HepG2 (cell line): ENCODE results near the gene EFNA2. TPM values are rescaled to one million over a fixed set of nuclear protein-coding genes. Genes with fewer than 3 reads are reported as not detected.
A peak's percentile ranks its signal among the peaks of the same experiment; 100 is the strongest.

ENCODE experiments used
- BATF2 ChIP-seq: sonication (generic); formaldehyde crosslinking; IDR thresholded peaks from 2 replicates; pipeline ENCODE4 v1.8.0; 2022; ENCODE audit warnings: mild to moderate bottlenecking, missing genetic modification reagents, moderate library complexity
- EZH2 ChIP-seq: conservative IDR thresholded peaks from 2 replicates; pipeline ENCODE4 v1.6.1; 2012; ENCODE audit warnings: mild to moderate bottlenecking, low read depth, low read length, moderate library complexity
- HMGXB3 ChIP-seq: sonication (generic); formaldehyde crosslinking; IDR thresholded peaks from 2 replicates; pipeline ENCODE4 v1.4.0; 2020; ENCODE audit warnings: missing genetic modification reagents, borderline replicate concordance
- MAFK ChIP-seq, 2 experiments: IDR thresholded peaks in 1 of 2; conservative IDR thresholded peaks in 1 of 2; 2 replicates each; pipeline ENCODE4 v1.6.1; 2011; ENCODE audit warnings: improper control_type of control experiment in 2 of 2, low read length in 2 of 2
- MEIS2 ChIP-seq: sonication (generic); formaldehyde crosslinking; IDR thresholded peaks from 2 replicates; pipeline ENCODE4 v1.9.0; 2021; ENCODE audit warnings: mild to moderate bottlenecking, missing genetic modification reagents
- PHF20 ChIP-seq: sonication (generic); formaldehyde crosslinking; IDR thresholded peaks from 2 replicates; pipeline ENCODE4 v1.5.0; 2020; ENCODE audit warnings: mild to moderate bottlenecking, missing genetic modification reagents
- POLR2G ChIP-seq: fragments of 200-400 bp; formaldehyde crosslinking; IDR thresholded peaks from 2 replicates; pipeline ENCODE4 v1.6.1; 2018; ENCODE audit warnings: mild to moderate bottlenecking, low read depth, low read length, moderate library complexity
- RCOR2 ChIP-seq: IDR thresholded peaks from 2 replicates; pipeline ENCODE4 v1.6.1; 2016; ENCODE audit warnings: missing biosample characterization, missing genetic modification reagents
- SKI ChIP-seq: fragments of 450-650 bp; IDR thresholded peaks from one replicate; pipeline ENCODE4 v1.6.1; 2018; ENCODE audit warnings: mild to moderate bottlenecking; ENCODE audit not compliant: partially characterized antibody
- TAF15 ChIP-seq: fragments of 200-400 bp; formaldehyde crosslinking; IDR thresholded peaks from one replicate; pipeline ENCODE4 v1.6.1; 2018; ENCODE audit warnings: mild to moderate bottlenecking, low read depth, low read length; ENCODE audit not compliant: poor library complexity, severe bottlenecking
- ZBTB8A ChIP-seq: sonication (generic); formaldehyde crosslinking; IDR thresholded peaks from 2 replicates; pipeline ENCODE4 v1.4.0; 2020; ENCODE audit warnings: mild to moderate bottlenecking, low read depth, missing genetic modification reagents, borderline replicate concordance
- ZHX1 ChIP-seq: sonication (generic); formaldehyde crosslinking; IDR thresholded peaks from 2 replicates; pipeline ENCODE4 v1.8.1; 2022; ENCODE audit warnings: low read depth, mild to moderate bottlenecking, missing genetic modification reagents
- ZNF503 ChIP-seq: sonication (generic); formaldehyde crosslinking; IDR thresholded peaks from 2 replicates; pipeline ENCODE4 v1.4.0; 2020; ENCODE audit warnings: missing genetic modification reagents
- ZNF607 ChIP-seq: sonication (generic); formaldehyde crosslinking; IDR thresholded peaks from 2 replicates; pipeline ENCODE4 v1.5.1; 2020; ENCODE audit warnings: missing genetic modification reagents, mild to moderate bottlenecking, borderline replicate concordance
- ZNF766 ChIP-seq: sonication (generic); formaldehyde crosslinking; IDR thresholded peaks from 2 replicates; pipeline ENCODE4 v1.5.0; 2020; ENCODE audit warnings: missing genetic modification reagents, borderline replicate concordance
- ZSCAN31 ChIP-seq: sonication (generic); formaldehyde crosslinking; IDR thresholded peaks from 2 replicates; pipeline ENCODE4 v1.5.0; 2020; ENCODE audit warnings: low read depth, mild to moderate bottlenecking, missing genetic modification reagents
- ZUFSP ChIP-seq: sonication (generic); formaldehyde crosslinking; IDR thresholded peaks from 2 replicates; pipeline ENCODE4 v1.9.0; 2021; ENCODE audit warnings: missing genetic modification reagents, mild to moderate bottlenecking, borderline replicate concordance
- polyA plus RNA-seq, 8 experiments: library from polyadenylated mRNA; depleted of rRNA in 3 of 8; stranded (reverse) in 7 of 8; unstranded in 1 of 8; fragments of >200 nt; fragmentation: Illumina TruSeq in 4 of 8; extraction: Trizol in 4 of 8; gene quantifications; 2 replicates each; pipeline versions ENCODE4 v1.2.1 to v1.2.3, GENCODE V29; 2011 to 2016; ENCODE audit warnings: low read depth in 4 of 8, missing spikeins in 1 of 8, mixed read lengths in 1 of 8; ENCODE audit not compliant: insufficient read depth in 1 of 8
- total RNA-seq, 5 experiments: library from RNA; depleted of rRNA; stranded (reverse); fragments of >200 nt; fragmentation: Illumina TruSeq; extraction: Trizol; gene quantifications; 2 replicates each; pipeline ENCODE4 v1.2.3, GENCODE V29; 2016; ENCODE audit warnings: low read depth in 1 of 5

The EFNA2 gene
- total and polyA plus RNA-seq, 2 of the 13 experiments (the other 11 are each of a cell fraction or from before 2014, with no cell fraction given), result 6.0 to 9.9 TPM

GRCh38 chr19:1284979-1285736 lies 515 bp upstream of the EFNA2 start (continued):
- TF ChIP-seq PHF20 (no peak), SKI (no peak), MEIS2 (no peak), RCOR2 (CRISPR knock-in tag) (no peak), BATF2 (CRISPR knock-in tag) (no peak), ZNF766 (no peak), ZUFSP (no peak), ZNF503 (no peak), HMGXB3 (CRISPR knock-in tag) (no peak), POLR2G (no peak; the same call in 1 of the 2 replicates), MAFK (conservative IDR thresholded peaks at IDR 0.05 in 1 of 2, IDR thresholded peaks at IDR 0.05 in 1 of 2; ENCODE audit: low read length in 2 of 2) (no peak), ZNF607 (CRISPR knock-in tag) (peak; percentile 21; the same call in 1 of the 2 replicates), EZH2 (no peak), ZBTB8A (CRISPR knock-in tag) (no peak), TAF15 (no peak), ZSCAN31 (CRISPR knock-in tag) (peak; percentile 78; the same call in 1 of the 2 replicates), ZHX1 (CRISPR knock-in tag) (no peak)
